Neural cell (in vitro differentiated cells): ENCODE data around the gene SCUBE1.

ENCODE experiments used
- EZH2 ChIP-seq: fragments of 200-600, 300-800 bp; shearing (Covaris generic), sonication (generic); IDR thresholded peaks from 2 replicates; pipeline ENCODE4 v1.6.1; 2014; ENCODE audit warnings: antibody characterized with exemption, low read length, borderline replicate concordance, mild to moderate bottlenecking; ENCODE audit not compliant: insufficient read depth, poor library complexity, severe bottlenecking
- MXI1 ChIP-seq: fragments of 450-650 bp; conservative IDR thresholded peaks from 2 replicates; pipeline ENCODE4 v1.6.1; 2014; ENCODE audit warnings: antibody characterized with exemption, mild to moderate bottlenecking; ENCODE audit not compliant: poor library complexity, severe bottlenecking
- TF ChIP-seq, protein P1 (sequence below): fragments of 450-650 bp; IDR thresholded peaks from 2 replicates; pipeline ENCODE4 v1.5.1; 2014; ENCODE audit warnings: antibody characterized with exemption, mild to moderate bottlenecking, moderate library complexity; ENCODE audit not compliant: poor library complexity, severe bottlenecking

DNA sequence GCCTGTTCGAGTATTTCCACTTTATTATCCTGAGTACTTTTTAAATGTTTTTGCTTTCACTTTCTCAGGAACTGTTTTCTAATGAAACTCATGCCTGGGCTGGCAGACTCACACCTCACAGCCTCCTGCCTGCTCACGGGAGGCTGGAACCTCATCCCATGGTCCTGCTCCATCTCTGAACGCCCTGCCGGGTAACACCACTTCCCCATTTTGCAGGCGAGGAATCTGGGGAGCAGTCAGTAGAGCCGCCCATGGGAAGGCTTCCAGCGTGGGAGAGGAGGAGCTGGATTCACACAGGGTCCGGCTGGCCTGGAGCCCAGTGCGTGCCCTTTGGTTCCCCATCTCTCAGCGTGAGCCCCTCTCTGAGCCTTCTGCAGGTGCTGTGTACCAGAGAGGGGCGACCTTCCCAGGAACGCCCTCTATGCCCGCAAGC lies 53.6 kb downstream of the SCUBE1 start:
- TF ChIP-seq, protein P1, sequence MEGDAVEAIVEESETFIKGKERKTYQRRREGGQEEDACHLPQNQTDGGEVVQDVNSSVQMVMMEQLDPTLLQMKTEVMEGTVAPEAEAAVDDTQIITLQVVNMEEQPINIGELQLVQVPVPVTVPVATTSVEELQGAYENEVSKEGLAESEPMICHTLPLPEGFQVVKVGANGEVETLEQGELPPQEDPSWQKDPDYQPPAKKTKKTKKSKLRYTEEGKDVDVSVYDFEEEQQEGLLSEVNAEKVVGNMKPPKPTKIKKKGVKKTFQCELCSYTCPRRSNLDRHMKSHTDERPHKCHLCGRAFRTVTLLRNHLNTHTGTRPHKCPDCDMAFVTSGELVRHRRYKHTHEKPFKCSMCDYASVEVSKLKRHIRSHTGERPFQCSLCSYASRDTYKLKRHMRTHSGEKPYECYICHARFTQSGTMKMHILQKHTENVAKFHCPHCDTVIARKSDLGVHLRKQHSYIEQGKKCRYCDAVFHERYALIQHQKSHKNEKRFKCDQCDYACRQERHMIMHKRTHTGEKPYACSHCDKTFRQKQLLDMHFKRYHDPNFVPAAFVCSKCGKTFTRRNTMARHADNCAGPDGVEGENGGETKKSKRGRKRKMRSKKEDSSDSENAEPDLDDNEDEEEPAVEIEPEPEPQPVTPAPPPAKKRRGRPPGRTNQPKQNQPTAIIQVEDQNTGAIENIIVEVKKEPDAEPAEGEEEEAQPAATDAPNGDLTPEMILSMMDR: no peak
- TF ChIP-seq EZH2 (no peak), MXI1 (no peak)
